VCaP (cell line): ENCODE measurements around the gene PTGES2.
"Not testable (repeated sequence)": the region's sequence is repeated elsewhere in the genome, so short reads cannot be mapped to it uniquely, and the experiment has no call there.

Experiments used
- H3K27ac ChIP-seq: fragments of 450-650 bp; 2 replicates; pipeline ENCODE4 v1.5.1; 2017
- CTCF ChIP-seq: fragments of 450-650 bp; conservative IDR thresholded peaks from 2 replicates; pipeline ENCODE4 v1.5.1; 2017; ENCODE audit warnings: mild to moderate bottlenecking, moderate library complexity

PTGES2 gene

GRCh38 chr9:128142061-128142460, 14.5 kb upstream of the PTGES2 start:
- no peak for TF ChIP-seq CTCF
- no peak overlapping the region for H3K27ac ChIP-seq

GRCh38 chr9:128141604-128142003, 14.1 kb upstream of the PTGES2 start:
- H3K27ac ChIP-seq: no peak overlapping the region
- no peak for TF ChIP-seq CTCF

DNA sequence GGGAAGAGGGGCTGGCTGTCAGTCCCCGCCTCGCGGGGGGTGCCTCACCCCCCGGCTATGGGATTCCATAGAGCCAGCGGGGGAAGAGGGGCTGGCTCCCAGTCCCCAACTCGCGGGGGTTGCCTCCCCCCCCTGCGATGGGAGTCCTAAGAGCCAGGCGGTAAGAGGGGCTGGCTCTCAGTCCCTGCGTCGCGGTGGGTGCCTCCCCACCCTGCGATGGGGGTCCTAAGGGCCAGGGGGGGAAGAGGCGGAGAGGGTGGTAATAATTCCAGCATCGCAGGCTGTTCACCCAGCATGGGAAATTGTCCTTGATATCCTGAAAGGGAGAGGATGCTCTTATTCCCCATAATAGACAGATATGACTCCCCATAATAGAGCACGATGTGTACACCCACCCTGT, 12.1 kb upstream of the PTGES2 start:
- no peak overlapping the region for H3K27ac ChIP-seq
- no peak for TF ChIP-seq CTCF

- H3K27ac ChIP-seq: no peak overlapping the region
- no peak for TF ChIP-seq CTCF
Observed at GRCh38 chr9:128138001-128138400, 10.5 kb upstream of the PTGES2 start.

DNA sequence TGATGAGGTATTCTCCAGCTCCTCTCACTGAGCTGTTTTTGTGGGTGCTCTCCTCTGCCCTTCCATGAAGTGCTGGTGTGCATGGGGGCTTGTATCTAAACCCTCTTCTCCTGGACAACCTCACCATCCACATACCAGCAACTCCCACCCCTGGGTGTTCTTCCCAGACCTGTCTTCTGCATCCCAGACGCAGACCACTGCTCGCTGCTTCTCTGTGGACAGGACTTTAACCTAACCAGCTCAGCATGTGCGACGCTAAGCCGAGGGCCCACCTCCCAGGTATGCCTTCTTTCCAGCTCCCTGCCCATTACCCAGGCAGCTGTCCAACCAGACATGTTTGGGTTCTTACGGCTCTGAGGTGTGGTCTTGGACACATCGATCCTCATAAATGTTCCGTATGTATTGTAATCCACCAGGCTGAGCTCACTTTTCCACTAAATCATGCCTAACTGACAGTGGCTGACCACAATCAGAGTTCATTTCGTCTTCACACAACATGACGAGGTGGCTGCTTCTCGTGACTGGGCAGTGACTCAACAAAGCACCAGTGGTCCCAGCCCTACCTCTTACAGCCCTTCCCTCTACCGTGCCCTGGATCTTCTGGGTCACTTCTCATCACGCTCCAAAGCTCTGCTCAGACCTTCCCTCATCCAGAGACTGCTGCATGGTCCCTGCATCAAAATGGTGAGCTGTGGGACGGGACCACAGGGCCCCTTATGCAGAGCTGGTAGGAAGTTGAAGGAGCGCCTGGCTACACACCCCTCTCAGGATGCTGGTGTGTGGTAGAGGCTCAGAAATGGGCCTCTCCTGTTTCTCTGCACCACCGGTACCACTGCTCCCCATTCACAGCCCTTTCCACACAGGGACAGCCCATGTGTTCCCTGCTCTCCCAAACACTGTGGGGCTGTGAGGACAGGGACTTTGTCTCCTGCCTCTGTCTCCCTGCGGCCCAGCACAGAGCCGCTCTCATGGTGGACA, 9.6 kb upstream of the PTGES2 start:
- TF ChIP-seq CTCF: no peak
- no peak overlapping the region for H3K27ac ChIP-seq

- not testable (repeated sequence) for H3K27ac ChIP-seq
Observed at GRCh38 chr9:128135561-128135960, 8.0 kb upstream of the PTGES2 start.

- not testable (repeated sequence) for H3K27ac ChIP-seq
Observed at GRCh38 chr9:128132139-128132538, 4.6 kb upstream of the PTGES2 start.

GRCh38 chr9:128131346-128131745, 3.8 kb upstream of the PTGES2 start:
- not testable (repeated sequence) for H3K27ac ChIP-seq

- not testable (repeated sequence) for H3K27ac ChIP-seq
Observed at GRCh38 chr9:128130651-128131050, 3.1 kb upstream of the PTGES2 start.
